ENCODE results near the gene SNAPC2. TPM values are rescaled to one million over a fixed set of nuclear protein-coding genes. Genes with fewer than 3 reads are reported as not detected.
"Not testable (repeated sequence)": the region's sequence is repeated elsewhere in the genome, so short reads cannot be mapped to it uniquely, and the experiment has no call there.

The SNAPC2 gene
- total RNA-seq, 2 donors from 2014 or later, result 13.4 to 15.4 TPM

DNA sequence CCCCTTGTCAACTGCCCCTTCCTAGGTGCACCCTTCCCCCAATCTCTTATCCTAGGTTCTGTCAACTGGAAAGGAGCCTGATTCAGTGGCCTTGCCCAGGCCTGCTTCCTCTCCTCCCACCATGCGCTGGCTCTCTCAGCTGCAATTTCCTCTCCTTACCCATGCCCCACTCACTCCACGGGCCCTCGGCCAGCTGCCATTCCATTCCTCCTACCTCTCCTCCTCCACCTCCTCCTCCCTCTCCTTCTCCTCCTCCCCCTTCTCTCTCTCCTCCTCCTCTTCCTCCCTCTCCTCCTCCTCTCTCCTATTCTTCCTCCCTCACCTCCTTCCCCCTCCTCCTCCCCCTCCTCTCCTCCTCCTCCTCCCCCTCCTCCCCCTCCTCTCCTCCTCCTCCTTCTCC lies 32.9 kb downstream of the SNAPC2 start:
- Histone ChIP-seq H3K27ac (no peak overlapping the region), H3K27me3 (no peaks in the 10 kb centered on the region), H3K4me1 (no peaks in the 10 kb centered on the region), H3K9ac (ENCODE audit: low read depth in 2 of 2, low read length in 2 of 2) (no peak overlapping the region), H3K9me3 (no peaks in the 10 kb centered on the region), H3K4me3 (no peak overlapping the region), H3K36me3 (no peaks in the 10 kb centered on the region)
- TF ChIP-seq, protein P1, sequence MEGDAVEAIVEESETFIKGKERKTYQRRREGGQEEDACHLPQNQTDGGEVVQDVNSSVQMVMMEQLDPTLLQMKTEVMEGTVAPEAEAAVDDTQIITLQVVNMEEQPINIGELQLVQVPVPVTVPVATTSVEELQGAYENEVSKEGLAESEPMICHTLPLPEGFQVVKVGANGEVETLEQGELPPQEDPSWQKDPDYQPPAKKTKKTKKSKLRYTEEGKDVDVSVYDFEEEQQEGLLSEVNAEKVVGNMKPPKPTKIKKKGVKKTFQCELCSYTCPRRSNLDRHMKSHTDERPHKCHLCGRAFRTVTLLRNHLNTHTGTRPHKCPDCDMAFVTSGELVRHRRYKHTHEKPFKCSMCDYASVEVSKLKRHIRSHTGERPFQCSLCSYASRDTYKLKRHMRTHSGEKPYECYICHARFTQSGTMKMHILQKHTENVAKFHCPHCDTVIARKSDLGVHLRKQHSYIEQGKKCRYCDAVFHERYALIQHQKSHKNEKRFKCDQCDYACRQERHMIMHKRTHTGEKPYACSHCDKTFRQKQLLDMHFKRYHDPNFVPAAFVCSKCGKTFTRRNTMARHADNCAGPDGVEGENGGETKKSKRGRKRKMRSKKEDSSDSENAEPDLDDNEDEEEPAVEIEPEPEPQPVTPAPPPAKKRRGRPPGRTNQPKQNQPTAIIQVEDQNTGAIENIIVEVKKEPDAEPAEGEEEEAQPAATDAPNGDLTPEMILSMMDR (IDR thresholded peaks at IDR 0.05), result no peak
- no peak for DNase-seq
- intact Hi-C loops (cut with DNase I), result no loop called here

GRCh38 chr19:7953576-7953975 lies 33.4 kb downstream of the SNAPC2 start:
- no peak for DNase-seq
- TF ChIP-seq, protein P1 (IDR thresholded peaks at IDR 0.05), result no peak
- H3K27me3 ChIP-seq, result no peaks in the 10 kb centered on the region
- H3K9me3 ChIP-seq, result no peaks in the 10 kb centered on the region
- H3K4me1 ChIP-seq, result no peaks in the 10 kb centered on the region
- no peak overlapping the region for H3K4me3 ChIP-seq
- intact Hi-C loops (cut with DNase I), result no loop called here
- no peaks in the 10 kb centered on the region for H3K36me3 ChIP-seq
- H3K27ac ChIP-seq, result no peak overlapping the region
- no peak overlapping the region for H3K9ac ChIP-seq (ENCODE audit: low read depth in 2 of 2, low read length in 2 of 2)

DNA sequence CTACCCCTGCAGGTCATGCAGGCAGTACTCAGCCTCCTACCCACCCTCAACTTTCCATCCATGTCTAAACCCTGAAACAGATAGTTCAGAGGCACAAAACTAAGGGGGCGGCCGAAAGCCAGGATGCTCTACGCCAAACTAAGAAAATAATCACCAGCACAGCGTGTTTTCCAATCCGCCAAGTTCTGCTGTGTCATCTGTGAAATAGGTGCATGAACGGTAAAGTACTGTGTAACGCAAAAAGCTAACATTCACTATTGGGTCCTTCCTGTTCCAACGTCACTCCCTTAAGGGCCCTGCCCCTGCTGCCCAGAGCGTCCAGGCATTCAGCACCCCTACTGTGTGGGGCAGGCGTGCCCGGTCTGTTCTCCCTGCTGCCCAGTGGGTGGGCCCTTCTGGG lies 35.6 kb downstream of the SNAPC2 start:
- TF ChIP-seq, protein P1 (IDR thresholded peaks at IDR 0.05), result no peak
- Histone ChIP-seq H3K27me3 (no peaks in the 10 kb centered on the region), H3K27ac (no peak overlapping the region), H3K9ac (ENCODE audit: low read depth in 2 of 2, low read length in 2 of 2) (no peak overlapping the region), H3K36me3 (no peaks in the 10 kb centered on the region), H3K4me1 (no peaks in the 10 kb centered on the region), H3K9me3 (no peaks in the 10 kb centered on the region), H3K4me3 (no peak overlapping the region)
- no peak for DNase-seq
- intact Hi-C loops (cut with DNase I), result no loop called here

GRCh38 chr19:7959211-7959610 lies 39.1 kb downstream of the SNAPC2 start:
- no peaks in the 10 kb centered on the region for H3K36me3 ChIP-seq
- intact Hi-C loops (cut with DNase I), result no loop called here
- no peaks in the 10 kb centered on the region for H3K27me3 ChIP-seq
- H3K4me3 ChIP-seq, result no peak overlapping the region
- H3K27ac ChIP-seq, result no peak overlapping the region
- TF ChIP-seq, protein P1 (IDR thresholded peaks at IDR 0.05), result no peak
- no peak overlapping the region for H3K9ac ChIP-seq (ENCODE audit: low read depth in 2 of 2, low read length in 2 of 2)
- no peak for DNase-seq
- H3K9me3 ChIP-seq, result no peaks in the 10 kb centered on the region
- H3K4me1 ChIP-seq, result no peaks in the 10 kb centered on the region

DNA sequence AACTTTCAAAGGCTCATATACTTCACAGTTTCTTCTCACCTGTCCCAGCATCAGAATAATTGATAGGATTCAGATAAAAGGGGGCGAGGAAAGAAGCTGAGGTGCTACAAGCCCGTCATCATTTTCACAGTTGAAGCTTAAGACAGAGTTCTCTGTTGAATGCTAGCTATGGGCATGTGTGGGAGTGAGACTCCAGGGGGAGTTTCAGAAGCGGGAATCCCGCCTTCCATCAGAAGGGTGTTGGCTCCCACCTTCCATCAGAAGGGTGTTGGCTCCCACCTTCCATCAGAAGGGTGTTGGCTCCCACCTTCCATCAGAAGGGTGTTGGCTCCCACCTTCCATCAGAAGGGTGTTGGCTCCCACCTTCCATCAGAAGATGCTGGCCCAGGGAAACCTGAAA lies 40.9 kb downstream of the SNAPC2 start:
- H3K27ac ChIP-seq, result not testable (repeated sequence)

GRCh38 chr19:7961920-7962626 lies 41.9 kb downstream of the SNAPC2 start:
- no peaks in the 10 kb centered on the region for H3K4me1 ChIP-seq
- no peak overlapping the region for H3K4me3 ChIP-seq
- intact Hi-C loops (cut with DNase I), result no loop called here
- H3K27ac ChIP-seq, result no peak overlapping the region
- peaks cover 8% of the 10 kb centered on the region for H3K36me3 ChIP-seq
- TF ChIP-seq, protein P1 (IDR thresholded peaks at IDR 0.05), result no peak
- H3K27me3 ChIP-seq, result no peaks in the 10 kb centered on the region
- no peak overlapping the region for H3K9ac ChIP-seq (ENCODE audit: low read depth in 2 of 2, low read length in 2 of 2)
- no peak for DNase-seq
- H3K9me3 ChIP-seq, result no peaks in the 10 kb centered on the region

More for the DNA sequence above, 40.9 kb downstream of the SNAPC2 start:
- H3K9me3 ChIP-seq; H3K27me3 ChIP-seq; H3K36me3 ChIP-seq; H3K9ac ChIP-seq (ENCODE audit: low read depth in 2 of 2, low read length in 2 of 2); DNase-seq; H3K4me1 ChIP-seq; H3K4me3 ChIP-seq; intact Hi-C loops (cut with DNase I): not testable (repeated sequence)

All from colonic mucosa (tissue), 4 donors.